MM.1S (cell line): ENCODE data around the gene IL11RA.

Source experiments
- DNase-seq: peaks from one replicate; pipeline ENCODE4 v3.0.0-alpha.2; 2015
- H2AFZ ChIP-seq: fragments of 300-600 bp; sonication (generic); 2 replicates; pipeline ENCODE4 v1.6.0; 2016; ENCODE audit warnings: antibody characterized with exemption, low read length
- H3F3A ChIP-seq: fragments of 300-600 bp; sonication (generic); 2 replicates; pipeline ENCODE4 v1.6.1; 2016; ENCODE audit warnings: mild to moderate bottlenecking, antibody characterized with exemption, low read length, moderate library complexity, mixed read lengths; ENCODE audit not compliant: insufficient read depth
- H3K27ac ChIP-seq: fragments of 300-600 bp; sonication (generic); 2 replicates; pipeline ENCODE4 v1.5.1; 2016; ENCODE audit warnings: mild to moderate bottlenecking, low read length
- H3K27me3 ChIP-seq: fragments of 300-600 bp; sonication (generic); replicated peaks from 2 replicates; pipeline ENCODE4 v1.6.0; 2016; ENCODE audit warnings: low read length; ENCODE audit not compliant: insufficient read depth
- H3K36me3 ChIP-seq: fragments of 300-600 bp; sonication (generic); replicated peaks from 2 replicates; pipeline ENCODE4 v1.6.1; 2016; ENCODE audit warnings: mild to moderate bottlenecking, low read length, mixed read lengths; ENCODE audit not compliant: insufficient read depth
- H3K4me1 ChIP-seq: fragments of 300-600 bp; sonication (generic); 2 replicates; pipeline ENCODE4 v1.6.1; 2016; ENCODE audit warnings: low read length, mixed read lengths
- H3K4me2 ChIP-seq: fragments of 300-600 bp; sonication (generic); 2 replicates; pipeline ENCODE4 v1.6.0; 2016; ENCODE audit warnings: low read depth, low read length
- H3K4me3 ChIP-seq: fragments of 300-600 bp; sonication (generic); 2 replicates; pipeline ENCODE4 v1.5.1; 2016; ENCODE audit warnings: low read length, mixed read lengths
- H3K79me2 ChIP-seq: fragments of 300-600 bp; sonication (generic); 2 replicates; pipeline ENCODE4 v1.6.1; 2016; ENCODE audit warnings: mixed run types, low read length, mixed read lengths
- H3K9ac ChIP-seq: fragments of 300-600 bp; sonication (generic); 2 replicates; pipeline ENCODE4 v1.6.1; 2016; ENCODE audit warnings: low read length, mixed read lengths
- H3K9me2 ChIP-seq: fragments of 300-600 bp; sonication (generic); replicated peaks from 2 replicates; pipeline ENCODE4 v1.6.1; 2016; ENCODE audit warnings: mild to moderate bottlenecking, low read length, mixed read lengths; ENCODE audit not compliant: insufficient read depth
- H3K9me3 ChIP-seq: fragments of 300-600 bp; sonication (generic); replicated peaks from 2 replicates; pipeline ENCODE4 v1.6.1; 2016; ENCODE audit warnings: mild to moderate bottlenecking, low read length, mixed read lengths; ENCODE audit not compliant: insufficient read depth
- H4K20me1 ChIP-seq: fragments of 300-600 bp; sonication (generic); 2 replicates; pipeline ENCODE4 v1.6.1; 2016; ENCODE audit warnings: mild to moderate bottlenecking, low read length, moderate library complexity, mixed read lengths; ENCODE audit not compliant: insufficient read depth
- EZH2 ChIP-seq: fragments of 300-600 bp; sonication (generic); optimal IDR thresholded peaks from 2 replicates; pipeline ENCODE3; 2017; ENCODE audit warnings: low read depth, mild to moderate bottlenecking, antibody characterized with exemption, low read length, mixed read lengths
- EZH2phosphoT487 ChIP-seq: fragments of 300-600 bp; sonication (generic); IDR thresholded peaks from 2 replicates; pipeline ENCODE4 v1.6.1; 2018; ENCODE audit warnings: antibody characterized with exemption, low read length
- TF ChIP-seq, protein P1 (sequence below): fragments of 300-600 bp; sonication (generic); IDR thresholded peaks from 2 replicates; pipeline ENCODE4 v1.5.1; 2016; ENCODE audit warnings: antibody characterized with exemption, low read length, mixed read lengths

The IL11RA gene

DNA sequence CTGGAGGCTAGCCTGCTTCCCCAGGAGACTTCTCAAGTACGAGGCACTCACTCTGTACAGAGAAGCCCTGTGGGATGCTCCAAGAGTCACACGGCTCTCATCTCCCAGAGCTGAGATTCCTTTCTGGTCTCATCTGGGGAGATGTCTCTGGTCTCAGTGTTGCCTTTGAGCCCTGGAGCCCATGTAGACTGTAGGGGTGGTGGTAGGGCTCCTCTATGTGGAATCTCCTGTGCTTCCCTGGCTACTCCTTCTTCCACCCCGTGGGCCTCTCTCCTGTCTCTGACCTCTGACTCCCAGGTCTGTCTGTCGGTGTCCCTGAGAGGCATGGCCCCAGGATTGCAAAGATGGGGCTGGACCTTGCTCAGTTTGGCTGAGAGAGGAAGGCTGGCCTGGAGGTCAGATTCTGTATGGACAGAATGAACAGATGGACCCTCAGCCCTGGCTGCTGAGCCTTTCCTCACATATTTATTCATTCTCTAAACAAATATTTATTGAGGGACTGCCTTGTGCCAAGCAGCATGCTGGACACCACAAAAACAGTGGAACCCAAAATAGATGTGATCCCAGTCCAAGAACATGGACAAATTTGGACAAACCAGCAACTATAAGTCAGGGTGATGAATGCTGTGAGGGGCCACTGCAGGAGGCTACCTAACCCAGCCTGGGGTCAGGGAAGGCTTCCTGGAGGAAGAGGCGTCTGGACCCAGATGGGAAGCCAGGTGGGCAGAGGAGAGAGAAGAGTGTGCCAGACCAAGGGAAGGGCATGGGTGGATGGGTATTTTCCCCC is 36.5 kb downstream of the IL11RA start:
- H3K4me2 ChIP-seq: no peak overlapping the region
- no peak overlapping the region for H3K9ac ChIP-seq
- no peaks in the 10 kb centered on the region for H3K36me3 ChIP-seq
- H2AFZ ChIP-seq: no peak overlapping the region
- TF ChIP-seq, protein P1, sequence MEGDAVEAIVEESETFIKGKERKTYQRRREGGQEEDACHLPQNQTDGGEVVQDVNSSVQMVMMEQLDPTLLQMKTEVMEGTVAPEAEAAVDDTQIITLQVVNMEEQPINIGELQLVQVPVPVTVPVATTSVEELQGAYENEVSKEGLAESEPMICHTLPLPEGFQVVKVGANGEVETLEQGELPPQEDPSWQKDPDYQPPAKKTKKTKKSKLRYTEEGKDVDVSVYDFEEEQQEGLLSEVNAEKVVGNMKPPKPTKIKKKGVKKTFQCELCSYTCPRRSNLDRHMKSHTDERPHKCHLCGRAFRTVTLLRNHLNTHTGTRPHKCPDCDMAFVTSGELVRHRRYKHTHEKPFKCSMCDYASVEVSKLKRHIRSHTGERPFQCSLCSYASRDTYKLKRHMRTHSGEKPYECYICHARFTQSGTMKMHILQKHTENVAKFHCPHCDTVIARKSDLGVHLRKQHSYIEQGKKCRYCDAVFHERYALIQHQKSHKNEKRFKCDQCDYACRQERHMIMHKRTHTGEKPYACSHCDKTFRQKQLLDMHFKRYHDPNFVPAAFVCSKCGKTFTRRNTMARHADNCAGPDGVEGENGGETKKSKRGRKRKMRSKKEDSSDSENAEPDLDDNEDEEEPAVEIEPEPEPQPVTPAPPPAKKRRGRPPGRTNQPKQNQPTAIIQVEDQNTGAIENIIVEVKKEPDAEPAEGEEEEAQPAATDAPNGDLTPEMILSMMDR: no peak
- TF ChIP-seq EZH2phosphoT487 (no peak), EZH2 (no peak)
- H3K4me1 ChIP-seq: no peaks in the 10 kb centered on the region
- no peaks in the 10 kb centered on the region for H3F3A ChIP-seq
- H3K27ac ChIP-seq: no peak overlapping the region
- H3K9me2 ChIP-seq: no peaks in the 10 kb centered on the region
- no peaks in the 10 kb centered on the region for H3K9me3 ChIP-seq
- H3K79me2 ChIP-seq: no peaks in the 10 kb centered on the region
- no peak overlapping the region for H3K4me3 ChIP-seq
- H3K27me3 ChIP-seq: no peaks in the 10 kb centered on the region
- H4K20me1 ChIP-seq: no peaks in the 10 kb centered on the region
- DNase-seq: no peak

DNA sequence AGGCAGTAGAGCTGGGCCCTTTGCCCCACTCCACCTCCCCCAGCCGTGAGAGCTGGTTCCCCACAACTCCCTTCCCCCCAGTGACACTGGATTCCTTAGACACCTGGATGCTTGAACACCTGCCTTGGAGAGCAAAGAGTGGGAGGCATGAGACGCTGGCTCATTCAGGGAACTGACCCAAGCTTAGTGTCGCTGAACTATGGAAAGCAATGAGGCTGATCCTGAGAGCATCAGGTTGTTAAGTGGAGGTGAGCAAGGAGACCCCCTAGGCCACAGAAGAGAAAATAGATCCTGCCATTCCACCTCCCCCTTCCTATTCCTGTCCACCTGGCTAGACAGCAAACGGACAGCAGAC is 37.1 kb downstream of the IL11RA start:
- H3K36me3 ChIP-seq: no peaks in the 10 kb centered on the region
- H3K9me2 ChIP-seq: no peaks in the 10 kb centered on the region
- H3K4me2 ChIP-seq: no peak overlapping the region
- H3K27ac ChIP-seq: no peak overlapping the region
- no peaks in the 10 kb centered on the region for H3K9me3 ChIP-seq
- H3K4me1 ChIP-seq: no peaks in the 10 kb centered on the region
- no peaks in the 10 kb centered on the region for H3K79me2 ChIP-seq
- DNase-seq: no peak
- H3K9ac ChIP-seq: no peak overlapping the region
- no peak overlapping the region for H3K4me3 ChIP-seq
- H3F3A ChIP-seq: no peaks in the 10 kb centered on the region
- H2AFZ ChIP-seq: no peak overlapping the region
- no peaks in the 10 kb centered on the region for H4K20me1 ChIP-seq
- H3K27me3 ChIP-seq: no peaks in the 10 kb centered on the region
- TF ChIP-seq, protein P1: no peak
- TF ChIP-seq EZH2phosphoT487: no peak
- no peak for TF ChIP-seq EZH2

DNA sequence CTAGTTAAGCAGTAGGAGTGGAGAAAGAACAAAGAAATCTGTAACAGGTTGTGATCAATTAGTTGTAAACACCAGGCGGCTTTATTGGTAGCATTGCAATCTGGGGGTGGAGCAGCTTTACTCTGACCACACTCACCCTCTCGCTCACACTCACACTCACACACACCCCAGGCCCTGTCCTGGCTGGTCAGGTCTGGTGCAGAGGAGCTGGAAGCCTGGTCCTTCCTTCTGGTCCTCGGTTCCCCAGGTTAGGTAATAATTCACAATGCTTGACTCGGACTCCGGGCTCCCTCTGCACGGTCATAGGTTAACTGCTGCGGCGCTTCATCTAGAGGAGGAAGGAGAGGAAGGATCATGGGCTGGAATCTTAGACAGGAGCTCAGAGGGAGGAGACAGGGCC is 37.5 kb downstream of the IL11RA start:
- H3K4me3 ChIP-seq: no peak overlapping the region
- TF ChIP-seq EZH2 (no peak), EZH2phosphoT487 (no peak)
- TF ChIP-seq, protein P1: no peak

More for the DNA sequence above, 37.5 kb downstream of the IL11RA start:
- Histone ChIP-seq H4K20me1 (no peaks in the 10 kb centered on the region), H3K9me3 (no peaks in the 10 kb centered on the region), H3K9me2 (no peaks in the 10 kb centered on the region), H2AFZ (no peak overlapping the region), H3F3A (no peaks in the 10 kb centered on the region), H3K4me1 (no peaks in the 10 kb centered on the region), H3K27ac (no peak overlapping the region), H3K79me2 (no peaks in the 10 kb centered on the region), H3K36me3 (no peaks in the 10 kb centered on the region), H3K9ac (no peak overlapping the region), H3K27me3 (no peaks in the 10 kb centered on the region), H3K4me2 (no peak overlapping the region)
- DNase-seq: no peak
